ENCODE results near the gene HYPK.
"Not testable (repeated sequence)": the region's sequence is repeated elsewhere in the genome, so short reads cannot be mapped to it uniquely, and the experiment has no call there.

Gene HYPK

DNA sequence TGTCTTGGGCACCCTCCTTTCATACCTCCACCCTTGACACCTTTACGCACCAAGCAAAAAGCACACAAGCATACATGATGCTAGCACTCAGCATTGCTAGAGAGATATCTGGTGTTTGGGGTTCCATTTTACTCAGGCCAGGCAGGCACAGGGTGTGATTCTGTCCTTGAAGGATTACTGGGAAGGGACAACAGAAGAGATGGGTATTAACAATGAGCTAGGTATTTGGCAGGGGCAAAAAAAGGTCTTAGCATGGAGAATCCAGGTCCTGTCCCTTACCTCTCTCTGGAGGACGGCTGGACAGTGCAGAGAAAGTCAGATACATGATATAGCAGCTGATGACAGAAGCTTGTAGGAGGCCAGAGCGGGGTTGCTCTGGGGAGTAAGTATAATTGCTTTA, 3.8 kb upstream of the HYPK start:
- no peak for DNase-seq

DNA sequence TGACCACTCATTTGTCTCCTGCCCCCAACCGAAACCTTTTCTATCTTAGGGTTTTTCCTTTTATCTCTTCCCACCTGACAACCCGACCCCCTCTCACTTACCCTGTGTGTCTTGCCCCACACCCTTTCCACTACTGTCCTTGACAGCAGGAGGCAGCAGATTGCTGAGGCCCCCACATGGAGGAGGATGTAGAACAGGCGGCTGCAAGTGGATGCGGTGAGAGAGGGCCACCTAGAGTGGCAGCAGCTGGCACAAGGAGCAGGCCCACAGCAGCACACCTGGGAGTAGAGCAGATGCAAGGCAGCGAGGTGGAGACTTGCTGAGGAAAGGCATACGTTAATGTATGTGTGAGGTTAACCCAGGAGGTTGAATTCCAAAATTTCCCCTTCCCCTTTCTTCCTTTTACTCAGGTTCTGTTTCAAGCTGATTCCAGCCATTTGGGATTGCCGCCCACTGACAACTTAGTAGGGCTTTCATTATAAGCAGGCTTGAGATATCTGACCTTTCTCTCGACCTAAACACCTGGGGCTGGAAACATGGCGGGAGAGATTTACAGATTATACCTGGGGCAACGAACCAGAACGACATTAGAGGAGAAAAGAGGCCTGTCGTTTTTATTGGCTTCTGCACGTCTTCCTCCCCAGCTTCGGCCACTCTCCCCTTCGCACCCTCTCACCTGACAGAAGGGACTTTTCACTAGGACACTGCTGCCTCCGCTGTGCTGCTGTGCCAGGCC, 1.0 kb upstream of the HYPK start:
- DNase-seq = no peak

DNA sequence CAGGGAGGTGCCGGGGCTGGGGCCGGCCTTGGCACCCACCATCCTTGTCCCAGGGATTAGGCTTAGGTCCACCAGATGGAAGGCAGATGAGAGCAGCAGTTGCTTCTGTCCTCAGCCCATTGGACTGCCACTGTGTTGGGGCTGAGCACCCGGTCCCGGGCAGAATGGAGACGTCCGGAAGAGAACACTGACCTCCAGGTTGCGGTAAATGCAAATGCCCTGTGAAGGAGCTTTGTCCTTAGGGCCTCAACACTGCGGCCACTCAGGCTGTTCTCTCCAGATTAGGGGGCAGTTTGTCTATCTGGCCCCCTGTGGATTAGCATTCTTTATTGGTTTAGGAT, 484 bp upstream of the HYPK start, which contains the start of gene SERINC4:
Gene SERINC4, minus strand, starts transcription at position 276 of the 341 bp plus-strand sequence. Its CDS starts 234 bp downstream, at position 42.
- no peak for DNase-seq

DNA sequence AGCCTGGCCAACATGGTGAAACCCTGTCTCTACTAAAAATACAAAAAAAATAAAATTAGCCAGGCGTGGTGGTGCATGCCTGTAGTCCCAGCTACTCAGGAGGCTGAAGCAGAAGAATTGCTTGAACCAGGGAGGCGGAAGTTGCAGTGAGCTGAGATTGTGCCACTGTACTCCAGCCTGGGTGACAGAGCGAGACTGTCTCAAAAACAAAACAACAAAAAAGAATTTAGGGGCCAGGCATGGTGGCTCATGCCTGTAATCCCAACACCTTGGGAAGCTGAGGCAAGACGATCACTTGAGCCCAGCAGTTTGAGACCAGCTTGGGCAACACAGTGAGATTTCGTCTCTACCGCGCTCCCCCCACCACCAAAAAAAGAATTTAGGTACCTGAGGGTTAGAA, 2.3 kb downstream of the HYPK start:
- DNase-seq = not testable (repeated sequence)

DNA sequence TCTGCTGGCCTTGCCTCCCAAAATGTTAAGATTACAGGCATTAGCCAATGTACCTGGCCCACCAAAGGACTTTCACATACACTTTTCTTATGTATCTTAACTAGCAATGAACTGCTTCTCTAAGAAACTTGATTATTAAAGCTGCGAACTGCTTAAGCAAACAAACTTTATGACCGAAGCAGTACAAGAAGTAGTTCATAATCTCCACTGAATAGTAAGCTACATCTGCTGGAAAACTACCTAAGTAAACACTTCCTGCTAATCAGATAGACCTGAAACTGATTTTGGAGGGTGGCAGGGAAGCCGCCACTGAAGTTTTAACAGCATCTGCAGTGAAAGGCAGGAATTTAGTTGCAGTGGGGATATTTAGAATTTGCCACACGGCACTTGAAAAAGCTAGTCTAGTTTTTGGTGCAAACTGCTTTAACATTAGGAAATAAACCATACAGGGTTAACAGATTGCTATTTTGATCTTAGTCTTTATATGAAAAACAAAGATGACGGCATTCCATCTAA, 8.1 kb downstream of the HYPK start:
- no peak for DNase-seq

DNA sequence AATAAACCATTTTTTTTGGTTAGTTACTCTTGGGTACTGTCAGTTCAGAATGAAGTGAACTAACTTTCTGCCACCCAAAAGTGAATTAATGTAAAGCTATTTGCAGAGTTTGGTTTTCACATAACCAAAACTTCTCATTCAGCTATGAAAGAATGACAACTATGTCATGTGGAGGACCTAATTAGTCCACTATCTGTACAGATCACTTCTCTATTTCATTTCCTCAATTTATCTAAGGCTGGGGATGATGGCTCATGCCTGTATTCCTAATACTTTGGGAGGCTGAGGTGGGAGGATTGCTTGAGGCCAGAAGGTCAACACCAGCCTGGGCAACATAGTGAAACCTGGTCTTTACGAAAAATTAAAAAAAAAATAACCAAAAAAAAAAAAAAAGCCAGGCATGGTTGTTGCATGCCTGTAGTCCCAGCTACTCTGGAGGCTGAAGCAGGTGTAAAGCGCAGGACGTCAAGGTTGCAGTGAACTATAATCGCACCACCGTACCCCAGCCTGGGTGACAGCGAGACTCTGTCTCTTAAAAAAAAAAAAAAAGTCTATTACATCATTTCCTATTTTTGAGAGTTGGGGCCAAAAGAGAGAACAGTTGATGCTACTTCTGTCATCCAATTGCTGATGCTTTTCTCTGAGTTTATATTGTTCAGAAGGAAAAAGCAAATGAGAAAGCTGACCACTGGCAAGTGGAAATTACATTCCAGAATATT, 8.7 kb downstream of the HYPK start:
- DNase-seq = no peak

DNA sequence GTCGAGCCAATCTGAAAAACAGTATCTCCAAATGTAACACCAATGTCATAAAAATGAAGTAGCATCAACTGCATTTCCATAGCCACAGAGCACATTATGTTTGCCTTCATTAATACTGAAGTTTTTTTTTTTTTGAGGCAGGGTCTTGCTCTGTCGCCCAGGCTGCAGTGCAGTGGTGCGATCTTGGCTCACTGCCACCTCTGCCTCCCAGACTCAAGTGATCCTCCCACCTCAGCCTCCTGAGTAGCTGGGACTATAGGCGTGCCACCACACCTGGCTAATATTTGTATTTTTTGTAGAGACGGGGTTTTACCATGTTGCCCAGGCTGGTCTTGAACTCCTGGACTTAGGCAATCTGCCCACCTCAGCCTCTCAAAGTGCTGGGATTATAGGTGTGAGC, 14.7 kb downstream of the HYPK start:
- DNase-seq = not testable (repeated sequence)

DNA sequence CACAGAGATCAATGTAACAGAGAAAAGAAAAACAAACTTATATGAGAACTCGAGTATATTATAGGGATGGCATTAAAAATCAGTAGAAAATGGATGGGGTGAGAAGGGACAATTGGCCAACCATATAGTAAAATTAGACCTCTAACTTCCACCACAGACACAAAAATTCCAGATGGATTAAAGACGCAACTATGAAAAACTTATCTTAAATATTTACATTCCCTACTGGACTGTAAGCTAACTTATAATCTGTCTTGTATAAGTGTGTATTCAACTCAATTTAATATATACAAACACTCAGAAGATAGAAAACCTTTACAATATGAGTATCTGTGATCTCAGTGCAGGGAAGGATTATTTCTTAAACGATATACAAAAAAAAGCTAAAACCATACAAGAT, 21.1 kb downstream of the HYPK start:
- DNase-seq = no peak

DNA sequence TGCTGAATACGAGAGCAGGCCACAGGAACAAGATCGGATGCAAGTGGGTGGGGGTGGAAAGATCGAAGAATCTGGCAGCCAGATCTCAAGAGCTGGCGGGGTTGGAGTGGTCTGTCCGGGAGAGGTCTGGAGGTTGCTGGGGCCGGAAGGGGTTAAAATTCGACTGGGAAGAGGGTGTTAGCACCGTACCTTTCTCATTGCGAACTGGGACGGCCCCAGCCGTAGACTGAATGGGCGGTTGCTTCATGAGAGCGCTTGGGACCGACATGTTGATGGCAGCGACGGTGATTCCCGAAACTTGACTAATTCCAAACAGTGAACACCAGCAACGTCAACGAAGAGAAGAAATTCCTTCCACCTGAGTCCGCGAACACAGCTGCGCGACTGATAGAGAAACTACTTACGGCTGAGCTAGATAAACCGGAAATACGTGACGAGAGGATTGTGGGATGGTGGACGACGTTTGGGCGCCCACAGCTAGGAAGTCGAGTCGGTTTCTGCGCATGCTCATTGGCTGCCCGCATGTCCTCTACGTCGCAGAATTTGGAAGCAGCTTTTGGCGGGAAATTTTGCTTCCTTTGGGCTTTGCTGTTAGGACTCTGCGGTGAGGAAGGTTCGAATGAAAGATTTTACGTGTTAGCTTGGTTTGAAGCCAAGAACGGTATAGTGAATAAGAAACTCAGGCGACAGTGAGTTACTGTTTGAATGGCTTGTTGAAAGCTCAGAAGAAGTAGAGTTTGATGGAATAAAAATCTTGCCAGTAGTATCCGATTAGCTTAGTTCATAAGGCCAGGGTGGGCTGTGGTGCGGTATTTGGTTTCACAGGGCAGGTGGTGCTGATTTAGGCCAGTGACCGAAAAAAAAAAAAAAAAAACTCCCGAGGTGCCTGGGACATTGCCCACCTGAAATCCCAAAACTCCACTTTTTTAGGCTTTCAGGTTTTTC, 24.2 kb downstream of the HYPK start, which contains the start of gene MFAP1:
Gene MFAP1, minus strand, starts transcription at position 389 of the 945 bp plus-strand sequence. Its CDS starts 121 bp downstream, at position 268.
- DNase-seq = peak; percentile 95

DNA sequence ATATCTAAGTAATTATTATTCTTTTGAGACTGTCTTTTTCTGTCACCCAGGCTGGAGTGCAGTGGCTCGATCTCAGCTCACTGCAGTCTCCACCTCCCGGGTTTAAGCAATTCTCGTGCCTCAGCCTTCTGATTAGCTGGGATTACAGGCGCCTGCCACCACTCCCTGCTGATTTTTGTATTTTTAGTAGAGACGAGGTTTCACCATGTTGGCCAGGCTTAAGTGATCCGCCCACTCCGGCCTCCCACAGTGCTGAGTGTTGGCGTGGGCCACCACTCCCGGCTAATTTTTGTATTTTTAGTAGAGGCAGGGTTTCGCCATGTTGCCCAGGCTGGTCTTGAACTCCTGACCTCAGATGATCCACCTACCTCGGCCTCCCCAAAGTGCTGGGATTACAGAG, 24.9 kb downstream of the HYPK start:
- DNase-seq = not testable (repeated sequence)

DNA sequence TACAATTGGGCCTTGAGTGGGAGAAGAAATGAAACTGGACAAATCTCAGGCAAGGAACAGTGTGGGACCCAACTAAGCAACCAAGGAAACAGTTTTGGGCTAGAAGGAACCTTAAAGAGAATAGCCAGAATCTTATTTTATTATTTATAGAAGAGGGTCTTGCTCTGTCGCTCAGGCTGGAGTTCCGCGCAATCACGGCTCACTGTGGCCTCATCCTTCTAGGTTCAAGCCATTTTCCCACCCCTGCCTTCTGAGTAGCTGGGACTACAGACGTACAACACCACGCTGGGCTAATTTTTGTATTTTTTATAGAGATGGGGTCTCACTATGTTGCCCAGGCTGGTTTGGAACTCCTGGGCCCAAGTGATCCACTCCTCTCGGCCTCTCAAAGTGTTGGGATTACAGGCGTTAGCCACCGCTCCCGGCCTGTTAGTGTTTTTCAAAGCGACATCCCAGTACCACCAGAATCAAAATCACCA, 25.7 kb downstream of the HYPK start:
- no peak for DNase-seq

DNA sequence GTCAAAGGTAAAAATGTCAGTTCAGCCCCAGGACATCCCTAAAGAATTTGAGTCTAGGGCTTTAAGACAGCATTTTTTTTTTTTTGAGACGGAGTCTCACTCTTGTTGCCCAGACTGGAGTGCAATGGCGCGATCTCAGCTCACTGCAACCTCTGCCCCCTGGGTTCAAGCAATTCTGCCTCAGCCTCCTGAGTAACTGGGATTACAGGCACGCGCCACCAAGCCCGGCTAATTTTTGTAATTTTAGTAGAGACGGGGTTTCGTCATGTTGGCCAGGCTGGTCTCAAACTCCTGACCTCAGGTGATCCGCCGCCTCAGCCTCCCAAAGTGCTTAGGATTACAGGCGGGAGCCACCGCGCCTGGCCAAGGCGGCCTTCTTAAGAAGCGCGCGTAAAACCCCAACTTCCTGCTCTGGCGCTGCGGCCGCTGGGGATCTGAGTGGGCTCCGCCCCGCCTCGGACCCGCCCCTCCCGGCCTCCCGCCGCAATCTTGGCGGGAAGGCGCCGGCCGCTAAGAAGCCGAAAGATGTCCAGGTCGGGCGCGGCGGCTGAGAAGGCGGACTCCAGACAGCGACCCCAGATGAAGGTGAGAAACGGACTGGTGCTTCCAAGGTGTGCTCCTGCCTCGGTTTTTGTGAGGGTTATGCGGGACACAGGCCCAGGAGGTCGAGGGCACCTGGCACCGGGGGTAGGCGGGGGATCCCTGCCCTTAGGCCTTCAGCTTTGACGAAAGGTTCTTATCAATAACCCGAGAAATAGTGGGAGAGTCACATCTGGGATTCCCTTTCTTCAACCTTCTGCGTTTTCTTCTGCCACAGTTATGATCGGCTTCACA, 26.3 kb downstream of the HYPK start, which contains the start of gene WDR76:
Gene WDR76, plus strand, starts transcription at position 495 of the 834 bp plus-strand sequence. Its CDS starts 31 bp downstream, at position 526.
- DNase-seq = peak; percentile 77

DNA sequence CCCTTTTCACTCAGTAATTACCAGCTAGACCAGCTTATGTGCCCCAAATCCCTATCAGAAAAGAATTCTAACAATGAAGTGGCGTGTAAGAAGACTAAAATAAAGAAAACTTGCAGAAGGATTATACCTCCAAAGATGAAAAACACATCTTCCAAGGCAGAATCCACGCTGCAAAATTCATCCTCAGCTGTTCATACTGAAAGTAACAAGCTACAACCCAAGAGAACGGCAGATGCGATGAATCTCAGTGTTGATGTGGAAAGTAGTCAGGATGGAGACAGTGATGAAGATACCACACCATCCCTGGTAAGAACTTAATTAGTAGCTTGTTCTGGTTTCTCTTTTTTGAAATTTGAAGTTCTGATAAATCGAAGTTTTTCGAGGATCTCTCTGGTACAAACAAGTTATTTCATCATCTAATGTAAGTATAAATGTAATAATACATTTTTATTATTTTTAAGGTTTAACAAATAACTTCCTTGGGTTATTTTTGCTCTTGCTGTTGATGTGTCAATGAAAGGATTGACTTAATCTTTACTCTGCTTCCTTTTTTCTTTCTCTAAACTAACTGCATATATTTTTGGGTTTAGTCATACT, 27.8 kb downstream of the HYPK start:
- peak; percentile 18 for DNase-seq

DNA sequence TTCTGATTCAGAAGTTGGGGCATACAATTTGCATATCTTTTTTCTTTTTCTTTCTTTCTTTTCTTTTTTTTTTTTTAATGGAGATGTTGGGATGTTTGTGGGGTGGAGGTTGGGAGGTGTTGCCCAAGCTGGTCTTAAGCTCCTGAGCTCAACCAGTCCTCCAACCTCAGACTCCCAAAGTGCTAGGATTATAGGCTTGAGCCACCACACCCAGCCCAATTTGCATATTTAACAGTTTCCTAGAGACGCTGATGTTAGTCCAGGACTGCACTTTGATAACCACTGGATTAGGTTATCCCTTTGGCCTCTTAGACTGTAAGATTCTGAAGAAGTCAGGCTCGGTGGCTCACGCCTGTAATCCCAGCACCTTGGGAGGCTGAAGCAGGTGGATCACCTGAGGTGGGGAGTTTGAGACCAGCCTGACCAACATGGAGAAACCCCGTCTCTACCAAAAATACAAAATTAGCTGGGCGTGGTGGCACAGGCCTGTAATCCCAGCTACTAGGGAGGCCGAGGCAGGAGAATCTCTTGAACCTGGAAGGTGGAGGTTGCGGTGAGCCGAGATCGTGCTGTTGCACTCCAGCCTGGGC, 29.6 kb downstream of the HYPK start:
- DNase-seq = not testable (repeated sequence)

DNA sequence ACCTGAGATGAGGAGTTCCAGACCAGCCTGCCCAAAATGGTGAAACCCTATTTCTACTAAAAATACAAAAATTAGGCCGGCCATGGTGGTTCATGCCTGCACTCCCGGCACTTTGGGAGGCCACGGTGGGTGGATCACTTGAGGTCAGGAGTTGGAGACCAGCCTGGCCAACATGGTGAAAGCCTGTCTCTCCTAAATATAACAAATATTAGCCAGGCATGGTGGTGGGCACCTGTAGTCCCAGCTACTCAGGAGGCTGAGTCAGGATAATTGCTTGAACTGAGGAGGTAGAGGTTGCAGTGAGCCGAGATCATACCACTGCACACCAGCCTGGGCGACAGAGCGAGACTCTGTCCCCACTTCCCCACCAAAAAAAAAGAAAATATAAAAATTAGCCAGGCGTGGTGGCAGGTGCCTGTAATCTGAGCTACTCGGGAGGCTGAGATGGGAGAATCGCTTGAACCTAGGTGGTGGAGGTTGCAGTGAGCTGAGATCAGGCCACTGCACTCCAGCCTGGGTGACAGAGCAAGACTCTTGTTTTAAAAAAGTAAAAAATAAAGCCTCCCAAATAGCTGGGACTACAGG, 30.4 kb downstream of the HYPK start:
- not testable (repeated sequence) for DNase-seq

DNA sequence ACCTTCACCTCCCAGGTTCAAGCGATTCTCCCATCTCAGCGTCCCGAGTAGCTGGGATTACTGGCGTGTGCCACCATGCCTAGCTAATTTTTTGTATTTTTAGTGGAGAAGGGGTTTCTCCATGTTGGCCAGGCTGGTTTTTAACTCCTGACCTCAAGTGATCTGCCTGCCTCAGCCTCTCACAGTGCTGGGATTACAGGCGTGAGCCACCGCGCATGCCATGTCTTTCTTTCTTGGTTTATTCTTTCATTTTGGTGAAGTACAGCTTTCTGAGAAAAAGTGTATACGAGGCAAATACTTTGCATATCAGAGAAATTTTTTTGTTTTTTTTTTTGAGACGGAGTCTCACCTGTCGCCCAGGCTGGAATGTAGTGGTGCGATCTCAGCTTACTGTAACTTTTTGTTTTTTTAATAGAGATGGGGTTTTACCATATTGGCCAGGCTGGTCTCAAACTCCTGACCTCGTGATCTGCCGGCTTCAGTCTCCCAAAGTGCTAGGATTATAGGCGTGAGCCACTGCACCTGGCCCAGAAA, 31.2 kb downstream of the HYPK start:
- not testable (repeated sequence) for DNase-seq

DNA sequence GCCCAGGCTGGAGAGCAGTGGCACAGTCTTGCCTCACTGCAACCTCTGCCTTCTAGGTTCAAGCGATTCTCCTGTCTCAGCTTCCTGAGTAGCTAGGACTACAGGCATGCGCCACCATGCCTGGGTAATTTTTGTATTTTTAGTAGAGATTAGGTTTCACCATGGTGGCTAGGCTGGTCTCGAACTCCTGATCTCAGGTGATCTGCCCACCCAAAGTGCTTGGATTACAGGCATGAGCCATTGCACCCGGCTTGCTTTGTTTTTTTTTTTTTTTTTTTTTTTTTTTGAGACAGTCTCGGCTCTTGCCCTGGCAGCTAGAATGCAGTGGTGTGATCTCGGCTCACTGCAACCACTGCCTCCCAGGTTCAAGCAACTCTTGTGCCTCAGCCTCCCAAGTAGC, 32.1 kb downstream of the HYPK start:
- not testable (repeated sequence) for DNase-seq

DNA sequence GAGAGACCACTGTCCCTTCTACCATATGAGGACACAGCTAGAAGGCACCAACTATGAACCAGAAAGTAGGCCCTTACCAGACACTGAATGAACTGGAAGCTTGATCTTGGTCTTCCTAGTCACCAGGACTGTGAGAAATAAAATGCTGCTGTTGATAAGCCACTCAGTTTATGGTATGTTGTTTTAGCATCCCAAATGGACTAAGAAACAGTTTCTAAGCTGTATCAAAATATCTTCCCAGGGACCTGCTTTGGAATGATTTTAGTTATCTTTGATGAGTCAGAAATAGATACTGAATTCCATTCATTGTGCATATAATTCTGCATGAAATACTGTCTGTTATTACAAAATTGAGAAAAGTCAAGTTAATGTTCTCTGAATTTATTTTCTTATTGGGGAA, 45.0 kb downstream of the HYPK start:
- DNase-seq = no peak

DNA sequence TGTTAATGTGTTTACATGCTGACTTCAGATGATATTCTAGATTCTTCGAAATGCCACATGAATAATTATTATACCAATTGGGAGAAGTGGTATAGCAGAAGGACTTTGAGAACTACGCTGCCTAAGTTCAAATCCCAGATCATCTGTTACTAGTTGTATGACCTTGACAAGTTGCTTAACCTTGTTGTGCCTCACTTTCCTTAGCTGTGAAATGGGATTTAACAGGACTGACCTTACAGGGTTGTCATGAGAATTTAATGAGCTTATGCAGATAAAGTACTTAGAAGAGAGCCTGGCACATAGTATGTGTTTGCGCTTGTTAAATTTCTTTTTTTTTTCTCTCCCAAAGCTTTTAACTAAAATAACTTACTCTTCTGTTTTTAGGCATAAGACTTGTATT, 50.9 kb downstream of the HYPK start:
- DNase-seq = no peak

DNA sequence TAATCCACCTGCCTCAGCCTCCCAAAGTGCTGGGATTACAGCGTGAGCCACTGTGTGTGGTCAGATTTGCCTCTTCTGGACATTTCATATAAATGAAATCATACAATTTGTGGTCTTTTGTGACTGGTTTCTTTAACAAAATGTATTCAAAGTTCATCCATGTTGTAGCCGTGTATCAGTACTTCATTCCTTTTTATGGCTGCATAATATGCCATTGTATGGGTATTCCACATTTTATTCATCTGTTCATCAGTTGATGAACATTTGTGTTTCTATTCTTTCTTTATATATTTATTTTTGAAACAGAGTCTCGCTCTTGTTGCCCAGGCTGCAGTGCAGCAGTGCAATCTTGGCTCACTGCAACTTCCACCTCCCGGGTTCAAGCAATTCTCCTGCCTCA, 52.2 kb downstream of the HYPK start:
- DNase-seq = no peak
